OCI-LY7 (cell line): ENCODE data around the gene FAM227B. TPM values are rescaled to one million over a fixed set of nuclear protein-coding genes. Genes with fewer than 3 reads are reported as not detected.

Experiments used
- BruUV-seq: library from RNA; stranded (reverse); fragments of 400-500 nt; replicated peaks from 2 replicates; lab custom pipeline; 2021; lab: Mats Ljungman, UMichigan
- CTCF ChIA-PET: fragments of 300-600 bp; sonication (Branson Sonifier 250); formaldehyde crosslinking; loops from one replicate; lab custom pipeline; 2022; ENCODE audit warnings: antibody characterized with exemption; ENCODE audit not compliant: unreplicated experiment; lab: Charles Lee
- POLR2A ChIA-PET: fragments of 300-600 bp; sonication (Branson Sonifier 250); formaldehyde crosslinking; loops from one replicate; lab custom pipeline; 2022; ENCODE audit warnings: antibody characterized with exemption; lab: Charles Lee
- DNase-seq: peaks from one replicate; pipeline ENCODE4 v3.0.0-alpha.2; 2015; ENCODE audit warnings: low spot score
- H2AFZ ChIP-seq: fragments of 200-600 bp; sonication (generic), shearing (Covaris generic); 2 replicates; pipeline ENCODE4 v1.6.1; 2014; ENCODE audit warnings: mild to moderate bottlenecking, antibody characterized with exemption, low read length, moderate library complexity
- H3K27ac ChIP-seq: fragments of 200-600 bp; sonication (generic); 2 replicates; pipeline ENCODE4 v1.5.1; 2014; ENCODE audit warnings: mixed run types, low read depth, mild to moderate bottlenecking, moderate library complexity, low read length, inconsistent platforms; ENCODE audit not compliant: poor library complexity, severe bottlenecking
- H3K36me3 ChIP-seq: fragments of 200-600 bp; sonication (generic); 2 replicates; pipeline ENCODE4 v1.6.1; 2014; ENCODE audit warnings: mild to moderate bottlenecking, antibody characterized with exemption, low read length, moderate library complexity, mixed read lengths; ENCODE audit not compliant: insufficient read depth
- H3K4me1 ChIP-seq: fragments of 200-600 bp; sonication (generic); 2 replicates; pipeline ENCODE4 v1.5.1; 2014; ENCODE audit warnings: mild to moderate bottlenecking, low read length; ENCODE audit not compliant: insufficient read depth, poor library complexity, severe bottlenecking
- H3K4me2 ChIP-seq: fragments of 200-600 bp; sonication (generic); 2 replicates; pipeline ENCODE4 v1.6.1; 2014; ENCODE audit warnings: mild to moderate bottlenecking, low read length
- H3K4me3 ChIP-seq: fragments of 200-600 bp; sonication (generic); 2 replicates; pipeline ENCODE4 v1.5.1; 2014; ENCODE audit warnings: mild to moderate bottlenecking, low read depth, low read length; ENCODE audit not compliant: poor library complexity, severe bottlenecking
- H3K79me2 ChIP-seq: fragments of 200-600 bp; sonication (generic); 2 replicates; pipeline ENCODE4 v1.6.1; 2016; ENCODE audit warnings: low read depth, mild to moderate bottlenecking, low read length, moderate library complexity, mixed read lengths; ENCODE audit not compliant: insufficient read depth
- H3K9me2 ChIP-seq: fragments of 200-600 bp; sonication (generic); 2 replicates; pipeline ENCODE4 v1.6.1; 2016; ENCODE audit warnings: mild to moderate bottlenecking, low read length, mixed read lengths; ENCODE audit not compliant: insufficient read depth
- H3K9me3 ChIP-seq: fragments of 200-600 bp; sonication (generic); 2 replicates; pipeline ENCODE4 v1.6.1; 2014; ENCODE audit warnings: mild to moderate bottlenecking, mixed run types, low read length, mixed read lengths
- H4K20me1 ChIP-seq: fragments of 200-600 bp; sonication (generic); 2 replicates; pipeline ENCODE4 v1.6.1; 2014; ENCODE audit warnings: mild to moderate bottlenecking, antibody characterized with exemption, low read length, moderate library complexity, mixed read lengths; ENCODE audit not compliant: insufficient read depth
- EZH2phosphoT487 ChIP-seq: fragments of 200-600 bp; sonication (generic); IDR thresholded peaks from 2 replicates; pipeline ENCODE4 v1.6.1; 2018; ENCODE audit warnings: low read depth, borderline replicate concordance, mild to moderate bottlenecking, mixed run types, antibody characterized with exemption, low read length, moderate library complexity, mixed read lengths
- intact Hi-C: fragments of 100-400 bp; cut with micrococcal nuclease; formaldehyde crosslinking; loops from one replicate; pipeline ENCODE4 v1.10.0; 2022; ENCODE audit not compliant: unreplicated experiment
- total RNA-seq, 2 experiments: library from RNA; depleted of rRNA in 1 of 2; stranded (reverse); fragments of >200 nt in 1 of 2; shearing (Covaris generic) in 1 of 2; gene quantifications; 2 replicates each; pipeline ENCODE4 v1.2.3, GENCODE V29; 2014 to 2022
- TF ChIP-seq, protein P1 (sequence below): fragments of 200-600 bp; sonication (generic); conservative IDR thresholded peaks from 2 replicates; pipeline ENCODE4 v1.5.1; 2014; ENCODE audit warnings: mild to moderate bottlenecking, antibody characterized with exemption, low read length, moderate library complexity, mixed read lengths

The FAM227B gene
- total RNA-seq, 2 experiments from 2014 or later = 2.9 to 6.2 TPM

DNA sequence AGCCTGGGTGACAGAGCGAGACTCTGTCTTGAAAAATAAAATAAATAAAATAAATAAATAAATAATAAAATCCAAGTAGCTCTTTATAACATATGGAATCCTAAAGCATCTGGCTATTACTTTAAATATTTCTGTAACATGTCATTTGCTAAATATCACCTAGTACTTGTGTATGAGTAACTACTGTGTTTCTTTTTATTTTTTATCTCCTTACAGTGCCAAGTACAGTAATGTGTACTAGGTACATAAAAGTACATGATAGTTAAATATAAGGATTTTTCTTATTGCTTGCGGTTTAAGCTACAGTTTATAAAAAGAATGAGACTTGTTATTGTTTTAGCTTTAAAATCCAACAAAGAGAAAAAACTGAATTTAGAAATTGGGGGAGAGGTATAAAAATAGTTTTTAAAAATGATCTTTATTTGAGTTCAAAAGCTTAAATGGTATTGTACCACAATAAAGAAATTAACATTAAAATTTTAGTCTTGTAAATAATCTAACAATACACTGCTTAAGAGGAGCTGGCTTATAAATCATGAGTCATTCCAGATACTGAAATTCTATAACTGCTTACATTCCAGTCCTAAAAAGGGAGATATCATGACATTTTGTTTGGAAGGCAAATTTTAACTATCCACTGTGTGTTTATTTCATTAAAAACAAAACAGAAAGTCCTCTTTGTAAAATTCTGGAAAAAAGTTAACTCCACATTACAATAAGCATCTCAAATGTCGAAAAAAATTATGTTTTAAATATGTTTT, 124.4 kb downstream of the FAM227B start:
- no peak for TF ChIP-seq EZH2phosphoT487
- TF ChIP-seq, protein P1, sequence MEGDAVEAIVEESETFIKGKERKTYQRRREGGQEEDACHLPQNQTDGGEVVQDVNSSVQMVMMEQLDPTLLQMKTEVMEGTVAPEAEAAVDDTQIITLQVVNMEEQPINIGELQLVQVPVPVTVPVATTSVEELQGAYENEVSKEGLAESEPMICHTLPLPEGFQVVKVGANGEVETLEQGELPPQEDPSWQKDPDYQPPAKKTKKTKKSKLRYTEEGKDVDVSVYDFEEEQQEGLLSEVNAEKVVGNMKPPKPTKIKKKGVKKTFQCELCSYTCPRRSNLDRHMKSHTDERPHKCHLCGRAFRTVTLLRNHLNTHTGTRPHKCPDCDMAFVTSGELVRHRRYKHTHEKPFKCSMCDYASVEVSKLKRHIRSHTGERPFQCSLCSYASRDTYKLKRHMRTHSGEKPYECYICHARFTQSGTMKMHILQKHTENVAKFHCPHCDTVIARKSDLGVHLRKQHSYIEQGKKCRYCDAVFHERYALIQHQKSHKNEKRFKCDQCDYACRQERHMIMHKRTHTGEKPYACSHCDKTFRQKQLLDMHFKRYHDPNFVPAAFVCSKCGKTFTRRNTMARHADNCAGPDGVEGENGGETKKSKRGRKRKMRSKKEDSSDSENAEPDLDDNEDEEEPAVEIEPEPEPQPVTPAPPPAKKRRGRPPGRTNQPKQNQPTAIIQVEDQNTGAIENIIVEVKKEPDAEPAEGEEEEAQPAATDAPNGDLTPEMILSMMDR = no peak
- no peak overlapping the region for H2AFZ ChIP-seq
- CTCF ChIA-PET = no interaction called here

DNA sequence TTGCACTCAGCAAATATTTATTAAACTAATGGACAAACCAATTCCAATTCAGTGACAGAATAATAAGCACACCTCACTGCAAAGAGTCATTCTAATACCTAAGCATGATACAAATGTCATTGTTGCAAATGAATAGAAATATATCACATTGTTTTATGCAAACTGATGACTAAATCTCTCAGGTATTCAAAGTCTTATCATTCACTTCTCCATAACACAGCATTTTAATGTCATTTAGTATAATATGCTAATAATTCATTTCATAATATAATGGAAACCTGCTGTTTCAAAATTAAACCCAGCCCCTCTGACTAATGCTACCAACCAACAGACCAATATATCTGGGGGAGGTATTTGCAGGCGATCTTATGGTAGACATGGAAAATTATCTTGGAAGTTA, 125.8 kb downstream of the FAM227B start:
- no peak for DNase-seq
- Histone ChIP-seq H3K36me3 (no peaks in the 10 kb centered on the region), H3K27ac (no peak overlapping the region), H3K9me2 (no peaks in the 10 kb centered on the region; the same call in 1 of the 2 replicates), H3K79me2 (no peaks in the 10 kb centered on the region), H3K9me3 (no peaks in the 10 kb centered on the region), H3K4me3 (no peak overlapping the region), H2AFZ (no peak overlapping the region), H3K4me2 (no peak overlapping the region), H4K20me1 (no peaks in the 10 kb centered on the region), H3K4me1 (no peaks in the 10 kb centered on the region)
- ChIA-PET POLR2A (no interaction called here), CTCF (no interaction called here)
- intact Hi-C loops = no loop called here
- BruUV-seq = no TSS peak
- TF ChIP-seq, protein P1 = no peak
- no peak for TF ChIP-seq EZH2phosphoT487

More for the DNA sequence above, 124.4 kb downstream of the FAM227B start:
- no peaks in the 10 kb centered on the region for H4K20me1 ChIP-seq
- no peak for DNase-seq
- POLR2A ChIA-PET = interaction anchor here (0.7 kb wide), 1 partner anchor 407 kb away, joined by 3 read pairs; no protein-coding TSS in a partner anchor
- H3K4me1 ChIP-seq = no peaks in the 10 kb centered on the region
- H3K79me2 ChIP-seq = no peaks in the 10 kb centered on the region
- intact Hi-C loops = no loop called here
- no peak overlapping the region for H3K4me2 ChIP-seq
- H3K4me3 ChIP-seq = no peak overlapping the region
- H3K9me2 ChIP-seq = no peaks in the 10 kb centered on the region; the same call in 1 of the 2 replicates
- H3K9me3 ChIP-seq = no peaks in the 10 kb centered on the region
- no peaks in the 10 kb centered on the region for H3K36me3 ChIP-seq
- no peak overlapping the region for H3K27ac ChIP-seq
- BruUV-seq = no TSS peak

DNA sequence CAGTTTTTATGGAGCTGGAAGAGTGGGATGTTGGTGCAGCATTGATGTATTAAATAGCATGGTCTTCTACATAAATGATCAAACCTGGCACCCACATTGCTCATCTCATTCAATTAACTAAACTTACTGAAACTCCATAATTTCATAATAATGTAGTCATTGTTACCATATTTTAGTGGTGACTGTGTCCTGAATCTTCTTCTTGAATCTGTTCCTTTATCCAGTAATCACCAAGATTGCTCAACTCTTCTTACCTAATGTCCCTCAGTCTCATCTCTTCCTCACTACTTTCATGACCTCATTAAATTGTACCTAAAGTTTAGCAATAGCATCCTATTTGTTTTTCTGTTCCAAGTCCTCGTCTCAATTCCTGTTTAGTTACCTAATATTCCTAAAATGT, 127.8 kb downstream of the FAM227B start:
- Histone ChIP-seq H2AFZ (no peak overlapping the region), H3K4me2 (no peak overlapping the region), H3K27ac (no peak overlapping the region), H4K20me1 (no peaks in the 10 kb centered on the region), H3K9me2 (no peaks in the 10 kb centered on the region; the same call in 1 of the 2 replicates), H3K79me2 (no peaks in the 10 kb centered on the region), H3K36me3 (no peaks in the 10 kb centered on the region), H3K4me3 (no peak overlapping the region), H3K4me1 (no peaks in the 10 kb centered on the region), H3K9me3 (no peaks in the 10 kb centered on the region)
- POLR2A ChIA-PET = no interaction called here
- no peak for DNase-seq
- intact Hi-C loops = no loop called here
- no peak for TF ChIP-seq EZH2phosphoT487
- TF ChIP-seq, protein P1 = no peak
- BruUV-seq = no TSS peak
- CTCF ChIA-PET = no interaction called here
